Liver (tissue), 9 donors: ENCODE data around the gene ZNF862. TPM values are rescaled to one million over a fixed set of nuclear protein-coding genes. Genes with fewer than 3 reads are reported as not detected.

ENCODE experiments used
- DNase-seq: peaks from one replicate; pipeline ENCODE4 v3.0.0-alpha.2; 2017; ENCODE audit warnings: low spot score
- H3K27ac ChIP-seq, 2 donors: one replicate each; pipeline ENCODE4 v1.7.0; 2013; ENCODE audit warnings: inconsistent platforms in 2 of 2, low read length in 2 of 2, control low read depth in 1 of 2, low read depth in 1 of 2, mild to moderate bottlenecking in 1 of 2
- H3K27me3 ChIP-seq, 4 donors: one replicate each; pipeline versions ENCODE4 v1.6.1 to v1.7.0; 2013; ENCODE audit warnings: low read length in 3 of 4, inconsistent platforms in 1 of 4, mild to moderate bottlenecking in 1 of 4, moderate library complexity in 1 of 4; ENCODE audit not compliant: control insufficient read depth in 4 of 4, insufficient read depth in 4 of 4
- H3K36me3 ChIP-seq, 4 donors: one replicate each; pipeline versions ENCODE4 v1.6.1 to v1.7.0; 2013; ENCODE audit warnings: low read length in 3 of 4, mild to moderate bottlenecking in 3 of 4, low read depth in 1 of 4, moderate library complexity in 1 of 4; ENCODE audit not compliant: control insufficient read depth in 4 of 4, insufficient read depth in 3 of 4
- H3K4me1 ChIP-seq, 4 donors: one replicate each; pipeline versions ENCODE4 v1.6.1 to v1.7.0; 2013; ENCODE audit warnings: low read length in 3 of 4, mild to moderate bottlenecking in 3 of 4, moderate library complexity in 1 of 4; ENCODE audit not compliant: control insufficient read depth in 4 of 4, insufficient read depth in 4 of 4
- H3K4me3 ChIP-seq, 3 donors: one replicate each; pipeline versions ENCODE4 v1.6.1 to v1.7.0; 2013; ENCODE audit warnings: low read length in 3 of 3, control low read depth in 1 of 3, low read depth in 1 of 3, mild to moderate bottlenecking in 1 of 3
- H3K9ac ChIP-seq, 2 donors: one replicate each; pipeline ENCODE4 v1.7.0; 2013; ENCODE audit warnings: low read length in 2 of 2, mild to moderate bottlenecking in 2 of 2, moderate library complexity in 2 of 2, control low read depth in 1 of 2, low read depth in 1 of 2
- H3K9me3 ChIP-seq, 4 donors: one replicate each; pipeline versions ENCODE4 v1.6.1 to v1.7.0; 2013; ENCODE audit warnings: low read length in 3 of 4; ENCODE audit not compliant: control insufficient read depth in 4 of 4
- EGR1 ChIP-seq, 2 donors: IDR thresholded peaks; 2 replicates each; pipeline ENCODE4 v1.6.1; 2016 to 2018; ENCODE audit warnings: antibody characterized with exemption in 2 of 2, low read depth in 2 of 2
- FOXA1 ChIP-seq: IDR thresholded peaks from 2 replicates; pipeline ENCODE4 v1.6.1; 2016; ENCODE audit warnings: antibody characterized with exemption
- FOXA2 ChIP-seq: IDR thresholded peaks from 2 replicates; pipeline ENCODE4 v1.6.1; 2016; ENCODE audit warnings: antibody characterized with exemption
- HNF4A ChIP-seq, 2 donors: conservative IDR thresholded peaks; 2 replicates each; pipeline ENCODE4 v1.6.1; 2016; ENCODE audit warnings: antibody characterized with exemption in 2 of 2, mild to moderate bottlenecking in 2 of 2
- HNF4G ChIP-seq: IDR thresholded peaks from 2 replicates; pipeline ENCODE4 v1.6.1; 2016; ENCODE audit warnings: antibody characterized with exemption
- JUND ChIP-seq, 2 donors: IDR thresholded peaks; 2 replicates each; pipeline ENCODE4 v1.6.1; 2016; ENCODE audit warnings: antibody characterized with exemption in 2 of 2
- NR2F2 ChIP-seq: IDR thresholded peaks from 2 replicates; pipeline ENCODE4 v1.6.1; 2016; ENCODE audit warnings: antibody characterized with exemption
- RAD21 ChIP-seq, 2 donors: IDR thresholded peaks; 2 replicates each; pipeline ENCODE4 v1.6.1; 2016; ENCODE audit warnings: antibody characterized with exemption in 2 of 2, mild to moderate bottlenecking in 2 of 2
- RXRA ChIP-seq, 2 donors: IDR thresholded peaks; 2 replicates each; pipeline ENCODE4 v1.6.1; 2017 to 2018; ENCODE audit warnings: antibody characterized with exemption in 2 of 2, mild to moderate bottlenecking in 1 of 2
- SP1 ChIP-seq: IDR thresholded peaks from 2 replicates; pipeline ENCODE4 v1.6.1; 2018; ENCODE audit warnings: antibody characterized with exemption, mild to moderate bottlenecking
- TAF1 ChIP-seq: conservative IDR thresholded peaks from 2 replicates; pipeline ENCODE4 v1.6.1; 2016; ENCODE audit warnings: antibody characterized with exemption, mild to moderate bottlenecking
- YY1 ChIP-seq: IDR thresholded peaks from 2 replicates; pipeline ENCODE4 v1.6.1; 2016; ENCODE audit warnings: antibody characterized with exemption, mild to moderate bottlenecking
- WGBS: extraction: QIAGEN DNeasy Blood & Tissue Kit; methylation state at CpG from one replicate; pipeline ENCODE4 v1.1.7; 2013; 5-methylcytosine and 5-hydroxymethylcytosine counted together
- polyA plus RNA-seq, 2 donors: library from polyadenylated mRNA; stranded (reverse) in 1 of 2; unstranded in 1 of 2; fragments of 200-250 nt in 1 of 2; fragments of >200 nt in 1 of 2; fragmentation: Nextera tagmentation in 1 of 2; extraction: Ambion mirVana in 1 of 2; gene quantifications; one replicate each; pipeline versions ENCODE4 v1.2.1 to v1.2.3, GENCODE V29; 2013 to 2015
- total RNA-seq, 2 donors: library from RNA; depleted of rRNA; stranded (reverse); fragments of >200 nt; gene quantifications; one replicate each; pipeline ENCODE4 v1.2.3, GENCODE V29; 2014
- TF ChIP-seq, protein P1 (sequence below): fragments of 150-350 bp; IDR thresholded peaks from 2 replicates; pipeline ENCODE4 v1.5.1; 2017; ENCODE audit warnings: improper control_type of control experiment, low read depth, low read length; ENCODE audit not compliant: missing input control
- TF ChIP-seq, protein P2 (sequence below): IDR thresholded peaks from 2 replicates; pipeline ENCODE4 v1.6.1; 2016; ENCODE audit warnings: antibody characterized with exemption, mild to moderate bottlenecking
- TF ChIP-seq, protein P3 (sequence below): IDR thresholded peaks from 2 replicates; pipeline ENCODE4 v1.6.1; 2016; ENCODE audit warnings: antibody characterized with exemption
- TF ChIP-seq, protein P4 (sequence below): IDR thresholded peaks from 2 replicates; pipeline ENCODE4 v1.6.1; 2016; ENCODE audit warnings: antibody characterized with exemption
- TF ChIP-seq, protein P5 (sequence below): IDR thresholded peaks from 2 replicates; pipeline ENCODE4 v1.6.1; 2016; ENCODE audit warnings: antibody characterized with exemption
- donor health status: healthy.
- donor health status: healthy.
- donor health status: healthy.
- donor health status: healthy.
- donor health status: healthy.

Gene ZNF862
- total and polyA plus RNA-seq, 4 donors = 1.9 to 9.4 (median 3.8) TPM

DNA sequence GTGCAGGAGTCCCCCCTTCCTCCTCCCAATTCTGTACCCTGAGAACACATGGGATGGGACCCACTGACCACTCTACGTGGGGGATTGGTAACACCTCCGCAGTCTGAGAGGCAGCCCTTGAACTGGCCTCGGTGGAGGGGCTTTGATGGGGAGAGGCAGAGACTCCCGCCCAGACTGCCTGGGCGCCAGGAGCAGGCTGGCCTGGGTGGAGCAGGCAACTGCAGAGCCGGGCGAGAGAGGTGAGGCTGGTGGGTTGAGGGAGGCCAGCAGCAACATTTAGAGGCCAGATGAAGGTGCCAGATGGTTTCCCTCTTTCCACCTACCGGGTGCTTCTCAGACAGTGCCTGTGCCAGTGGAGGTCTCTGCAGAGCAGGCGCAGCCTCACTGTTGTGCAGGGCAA, 34.1 kb upstream of the ZNF862 start:
- DNase-seq = no peak
- Histone ChIP-seq H3K4me3 (no peak overlapping the region), H3K9ac (no peak overlapping the region), H3K36me3 (no peaks in the 10 kb centered on the region), H3K27me3 (no peaks in the 10 kb centered on the region), H3K27ac (no peak overlapping the region), H3K9me3 (no peaks in the 10 kb centered on the region), H3K4me1 (peaks cover 0 to 4% (median under 1%) of the 10 kb centered on the region in 4 donors)
- 95% methylated on average over 9 of the region's 9 CpGs for WGBS
- TF ChIP-seq SP1 = no peak
- TF ChIP-seq FOXA1 = no peak
- TF ChIP-seq FOXA2 = no peak
- TF ChIP-seq, protein P1, sequence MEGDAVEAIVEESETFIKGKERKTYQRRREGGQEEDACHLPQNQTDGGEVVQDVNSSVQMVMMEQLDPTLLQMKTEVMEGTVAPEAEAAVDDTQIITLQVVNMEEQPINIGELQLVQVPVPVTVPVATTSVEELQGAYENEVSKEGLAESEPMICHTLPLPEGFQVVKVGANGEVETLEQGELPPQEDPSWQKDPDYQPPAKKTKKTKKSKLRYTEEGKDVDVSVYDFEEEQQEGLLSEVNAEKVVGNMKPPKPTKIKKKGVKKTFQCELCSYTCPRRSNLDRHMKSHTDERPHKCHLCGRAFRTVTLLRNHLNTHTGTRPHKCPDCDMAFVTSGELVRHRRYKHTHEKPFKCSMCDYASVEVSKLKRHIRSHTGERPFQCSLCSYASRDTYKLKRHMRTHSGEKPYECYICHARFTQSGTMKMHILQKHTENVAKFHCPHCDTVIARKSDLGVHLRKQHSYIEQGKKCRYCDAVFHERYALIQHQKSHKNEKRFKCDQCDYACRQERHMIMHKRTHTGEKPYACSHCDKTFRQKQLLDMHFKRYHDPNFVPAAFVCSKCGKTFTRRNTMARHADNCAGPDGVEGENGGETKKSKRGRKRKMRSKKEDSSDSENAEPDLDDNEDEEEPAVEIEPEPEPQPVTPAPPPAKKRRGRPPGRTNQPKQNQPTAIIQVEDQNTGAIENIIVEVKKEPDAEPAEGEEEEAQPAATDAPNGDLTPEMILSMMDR = no peak
- TF ChIP-seq, protein P2, sequence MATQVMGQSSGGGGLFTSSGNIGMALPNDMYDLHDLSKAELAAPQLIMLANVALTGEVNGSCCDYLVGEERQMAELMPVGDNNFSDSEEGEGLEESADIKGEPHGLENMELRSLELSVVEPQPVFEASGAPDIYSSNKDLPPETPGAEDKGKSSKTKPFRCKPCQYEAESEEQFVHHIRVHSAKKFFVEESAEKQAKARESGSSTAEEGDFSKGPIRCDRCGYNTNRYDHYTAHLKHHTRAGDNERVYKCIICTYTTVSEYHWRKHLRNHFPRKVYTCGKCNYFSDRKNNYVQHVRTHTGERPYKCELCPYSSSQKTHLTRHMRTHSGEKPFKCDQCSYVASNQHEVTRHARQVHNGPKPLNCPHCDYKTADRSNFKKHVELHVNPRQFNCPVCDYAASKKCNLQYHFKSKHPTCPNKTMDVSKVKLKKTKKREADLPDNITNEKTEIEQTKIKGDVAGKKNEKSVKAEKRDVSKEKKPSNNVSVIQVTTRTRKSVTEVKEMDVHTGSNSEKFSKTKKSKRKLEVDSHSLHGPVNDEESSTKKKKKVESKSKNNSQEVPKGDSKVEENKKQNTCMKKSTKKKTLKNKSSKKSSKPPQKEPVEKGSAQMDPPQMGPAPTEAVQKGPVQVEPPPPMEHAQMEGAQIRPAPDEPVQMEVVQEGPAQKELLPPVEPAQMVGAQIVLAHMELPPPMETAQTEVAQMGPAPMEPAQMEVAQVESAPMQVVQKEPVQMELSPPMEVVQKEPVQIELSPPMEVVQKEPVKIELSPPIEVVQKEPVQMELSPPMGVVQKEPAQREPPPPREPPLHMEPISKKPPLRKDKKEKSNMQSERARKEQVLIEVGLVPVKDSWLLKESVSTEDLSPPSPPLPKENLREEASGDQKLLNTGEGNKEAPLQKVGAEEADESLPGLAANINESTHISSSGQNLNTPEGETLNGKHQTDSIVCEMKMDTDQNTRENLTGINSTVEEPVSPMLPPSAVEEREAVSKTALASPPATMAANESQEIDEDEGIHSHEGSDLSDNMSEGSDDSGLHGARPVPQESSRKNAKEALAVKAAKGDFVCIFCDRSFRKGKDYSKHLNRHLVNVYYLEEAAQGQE = no peak
- no peak for TF ChIP-seq HNF4G
- TF ChIP-seq, protein P3, sequence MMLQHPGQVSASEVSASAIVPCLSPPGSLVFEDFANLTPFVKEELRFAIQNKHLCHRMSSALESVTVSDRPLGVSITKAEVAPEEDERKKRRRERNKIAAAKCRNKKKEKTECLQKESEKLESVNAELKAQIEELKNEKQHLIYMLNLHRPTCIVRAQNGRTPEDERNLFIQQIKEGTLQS = no peak
- TF ChIP-seq EGR1 (IDR thresholded peaks at IDR 0.05; ENCODE audit: low read depth in 2 of 2) = no peak
- TF ChIP-seq JUND (IDR thresholded peaks at IDR 0.05) = no peak
- TF ChIP-seq HNF4A (conservative IDR thresholded peaks at IDR 0.05) = no peak
- TF ChIP-seq TAF1 = no peak
- no peak for TF ChIP-seq RXRA (IDR thresholded peaks at IDR 0.05)
- TF ChIP-seq, protein P4, sequence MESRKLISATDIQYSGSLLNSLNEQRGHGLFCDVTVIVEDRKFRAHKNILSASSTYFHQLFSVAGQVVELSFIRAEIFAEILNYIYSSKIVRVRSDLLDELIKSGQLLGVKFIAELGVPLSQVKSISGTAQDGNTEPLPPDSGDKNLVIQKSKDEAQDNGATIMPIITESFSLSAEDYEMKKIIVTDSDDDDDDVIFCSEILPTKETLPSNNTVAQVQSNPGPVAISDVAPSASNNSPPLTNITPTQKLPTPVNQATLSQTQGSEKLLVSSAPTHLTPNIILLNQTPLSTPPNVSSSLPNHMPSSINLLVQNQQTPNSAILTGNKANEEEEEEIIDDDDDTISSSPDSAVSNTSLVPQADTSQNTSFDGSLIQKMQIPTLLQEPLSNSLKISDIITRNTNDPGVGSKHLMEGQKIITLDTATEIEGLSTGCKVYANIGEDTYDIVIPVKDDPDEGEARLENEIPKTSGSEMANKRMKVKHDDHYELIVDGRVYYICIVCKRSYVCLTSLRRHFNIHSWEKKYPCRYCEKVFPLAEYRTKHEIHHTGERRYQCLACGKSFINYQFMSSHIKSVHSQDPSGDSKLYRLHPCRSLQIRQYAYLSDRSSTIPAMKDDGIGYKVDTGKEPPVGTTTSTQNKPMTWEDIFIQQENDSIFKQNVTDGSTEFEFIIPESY = no peak
- TF ChIP-seq NR2F2 = no peak
- TF ChIP-seq RAD21 (IDR thresholded peaks at IDR 0.05) = no peak
- TF ChIP-seq, protein P5, sequence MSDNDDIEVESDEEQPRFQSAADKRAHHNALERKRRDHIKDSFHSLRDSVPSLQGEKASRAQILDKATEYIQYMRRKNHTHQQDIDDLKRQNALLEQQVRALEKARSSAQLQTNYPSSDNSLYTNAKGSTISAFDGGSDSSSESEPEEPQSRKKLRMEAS = no peak

DNA sequence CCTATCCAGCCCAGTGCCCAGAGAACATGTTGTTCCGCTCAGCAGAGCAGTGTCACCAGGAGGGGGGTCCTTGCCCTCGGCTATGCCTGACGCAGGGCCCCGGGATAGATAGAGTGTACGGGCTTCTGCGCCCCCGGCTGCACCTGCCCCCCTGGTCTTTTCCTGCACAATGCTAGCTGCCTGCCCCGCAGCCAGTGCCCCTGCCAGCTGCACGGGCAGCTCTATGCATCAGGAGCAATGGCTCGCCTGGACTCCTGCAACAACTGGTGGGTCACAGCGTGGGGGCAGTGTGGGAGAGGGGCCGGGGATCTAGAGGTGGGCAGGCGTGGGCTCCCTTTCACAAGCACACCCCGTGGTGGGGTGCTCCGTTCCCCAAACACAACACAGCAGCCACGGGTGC, 31.4 kb upstream of the ZNF862 start:
- TF ChIP-seq YY1 (no peak), HNF4G (no peak), HNF4A (conservative IDR thresholded peaks at IDR 0.05) (no peak), SP1 (no peak), JUND (IDR thresholded peaks at IDR 0.05) (no peak), NR2F2 (no peak)
- TF ChIP-seq, protein P1 = no peak
- TF ChIP-seq, protein P3 = no peak
- TF ChIP-seq, protein P2 = no peak
- no peak for DNase-seq
- WGBS = 88% methylated on average over 16 of the region's 16 CpGs

More for the DNA sequence above, 31.4 kb upstream of the ZNF862 start:
- no peak overlapping the region for H3K27ac ChIP-seq
- H3K4me3 ChIP-seq = no peak overlapping the region
- H3K4me1 ChIP-seq = peaks cover 0 to 5% (median 1%) of the 10 kb centered on the region in 4 donors
- H3K9ac ChIP-seq = no peak overlapping the region
- H3K27me3 ChIP-seq = no peaks in the 10 kb centered on the region
- no peaks in the 10 kb centered on the region for H3K36me3 ChIP-seq
- H3K9me3 ChIP-seq = no peaks in the 10 kb centered on the region
